C4-2B (cell line): ENCODE measurements around the gene TMEM135.

Source experiments
- CTCF ChIP-seq: fragments of 450-650 bp; conservative IDR thresholded peaks from 2 replicates; pipeline ENCODE4 v1.5.1; 2017; ENCODE audit warnings: mild to moderate bottlenecking
- ZFX ChIP-seq: fragments of 450-650 bp; IDR thresholded peaks from 2 replicates; pipeline ENCODE4 v1.6.1; 2017

DNA sequence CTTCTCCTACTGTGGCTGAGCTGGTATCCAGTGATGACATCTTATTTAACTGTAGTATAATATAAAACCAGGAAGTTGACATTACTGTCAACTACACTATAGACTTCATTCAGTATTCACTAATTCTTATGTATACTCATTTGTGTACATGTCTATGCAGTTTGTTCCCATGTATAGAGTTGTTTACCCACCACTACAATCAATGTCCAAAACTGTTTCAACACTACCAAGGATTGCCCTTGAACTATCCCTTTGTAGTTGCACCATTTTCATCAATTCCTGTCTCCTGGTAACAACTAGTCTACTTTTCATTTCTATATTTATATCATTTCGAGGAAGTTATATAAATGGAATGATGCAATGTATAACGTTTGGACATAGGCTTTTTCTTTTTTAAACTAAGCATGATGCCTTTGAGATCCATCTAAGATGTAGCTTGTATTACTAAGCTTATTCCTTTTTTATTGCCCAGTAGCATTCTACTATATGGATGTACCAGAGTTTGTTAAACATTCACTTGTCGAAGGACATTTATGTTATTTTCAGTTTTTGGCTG is 39.2 kb downstream of the TMEM135 start:
- TF ChIP-seq CTCF (no peak), ZFX (no peak)
